Stimulated activated memory B cell treated with anti-CD40 and anti-IgM and Interleukin-4, amounts not matched to agents 10 μg/mL and 1 μg/mL and 100 μg/mL, for 72 hours (primary cell): ENCODE measurements around the gene CTTN.

Experiments
- ATAC-seq: fragments of 150-1000 bp; cut with Tn5 transposase; 2 replicates; pipeline ENCODE4 v1.10.0; 2021
- H3K27ac Mint-ChIP-seq: one replicate; pipeline ENCODE4 v1.8.0; 2022; ENCODE audit warnings: mild to moderate bottlenecking, mixed read lengths
- H3K27me3 Mint-ChIP-seq: one replicate; pipeline ENCODE4 v1.8.0; 2022; ENCODE audit warnings: mixed read lengths
- H3K36me3 Mint-ChIP-seq: one replicate; pipeline ENCODE4 v1.8.0; 2022; ENCODE audit warnings: mixed read lengths
- H3K4me1 Mint-ChIP-seq: one replicate; pipeline ENCODE4 v1.8.0; 2022; ENCODE audit warnings: mixed read lengths
- H3K4me3 Mint-ChIP-seq: one replicate; pipeline ENCODE4 v1.8.0; 2022; ENCODE audit warnings: mild to moderate bottlenecking, moderate library complexity, mixed read lengths
- H3K9me3 Mint-ChIP-seq: one replicate; pipeline ENCODE4 v1.8.0; 2022; ENCODE audit warnings: mixed read lengths

The CTTN gene

DNA sequence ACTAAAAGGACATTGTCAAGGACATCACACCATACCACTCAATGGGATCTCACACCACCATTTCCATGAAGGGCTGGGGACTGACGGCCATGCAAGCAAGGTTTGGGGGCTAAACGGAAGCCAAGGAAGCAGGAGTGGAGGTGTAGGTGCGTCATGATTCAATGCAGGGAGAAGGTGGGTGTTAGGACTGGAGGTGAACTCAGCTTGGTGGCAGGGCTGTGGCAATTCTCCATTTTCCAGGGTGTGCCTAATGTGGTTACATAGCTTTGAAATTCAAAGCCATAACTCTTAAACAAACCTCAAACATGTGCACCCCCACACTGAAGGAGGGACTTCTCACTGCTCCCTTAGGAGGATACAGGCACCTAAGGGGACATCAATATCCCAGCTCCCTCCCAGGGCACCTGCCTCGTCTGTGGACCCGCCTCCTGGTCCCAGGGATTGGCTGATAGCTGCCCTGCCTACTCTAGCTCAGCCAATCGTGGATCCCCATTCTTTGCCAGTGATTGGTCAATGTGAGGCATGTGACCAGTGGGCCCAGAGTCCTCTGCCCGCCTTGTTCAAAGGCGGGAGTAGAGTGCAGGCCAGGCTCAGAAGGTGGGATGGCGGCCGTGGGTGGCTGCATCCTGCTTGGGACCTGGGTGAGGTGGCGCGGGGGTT, 64.6 kb downstream of the CTTN start:
- H3K27me3 Mint-ChIP-seq = peaks cover 74% of the 10 kb centered on the region
- H3K27ac Mint-ChIP-seq = no peak overlapping the region
- no peaks in the 10 kb centered on the region for H3K9me3 Mint-ChIP-seq
- no peak overlapping the region for H3K4me3 Mint-ChIP-seq
- H3K36me3 Mint-ChIP-seq = no peaks in the 10 kb centered on the region
- peaks cover 6% of the 10 kb centered on the region for H3K4me1 Mint-ChIP-seq
- no peak for ATAC-seq

- H3K36me3 Mint-ChIP-seq = no peaks in the 10 kb centered on the region
- H3K4me3 Mint-ChIP-seq = no peak overlapping the region
- ATAC-seq = no peak
- H3K4me1 Mint-ChIP-seq = peaks cover 6% of the 10 kb centered on the region
- no peaks in the 10 kb centered on the region for H3K9me3 Mint-ChIP-seq
- no peak overlapping the region for H3K27ac Mint-ChIP-seq
- H3K27me3 Mint-ChIP-seq = peaks cover 67% of the 10 kb centered on the region
These were observed 65.3 kb downstream of the CTTN start for GRCh38 chr11:70463478-70464255.

GRCh38 chr11:70464509-70465361, 66.4 kb downstream of the CTTN start:
- Mint-ChIP-seq H3K36me3 (no peaks in the 10 kb centered on the region), H3K4me1 (peaks cover 6% of the 10 kb centered on the region), H3K27ac (no peak overlapping the region), H3K4me3 (no peak overlapping the region), H3K27me3 (peaks cover 57% of the 10 kb centered on the region), H3K9me3 (no peaks in the 10 kb centered on the region)
- peak; percentile 25 for ATAC-seq

- Mint-ChIP-seq H3K27me3 (peaks cover 45% of the 10 kb centered on the region), H3K4me3 (no peak overlapping the region), H3K4me1 (peaks cover 17% of the 10 kb centered on the region), H3K27ac (no peak overlapping the region), H3K36me3 (no peaks in the 10 kb centered on the region), H3K9me3 (no peaks in the 10 kb centered on the region)
- ATAC-seq = no peak
These were observed 67.8 kb downstream of the CTTN start for GRCh38 chr11:70466154-70466553.

DNA sequence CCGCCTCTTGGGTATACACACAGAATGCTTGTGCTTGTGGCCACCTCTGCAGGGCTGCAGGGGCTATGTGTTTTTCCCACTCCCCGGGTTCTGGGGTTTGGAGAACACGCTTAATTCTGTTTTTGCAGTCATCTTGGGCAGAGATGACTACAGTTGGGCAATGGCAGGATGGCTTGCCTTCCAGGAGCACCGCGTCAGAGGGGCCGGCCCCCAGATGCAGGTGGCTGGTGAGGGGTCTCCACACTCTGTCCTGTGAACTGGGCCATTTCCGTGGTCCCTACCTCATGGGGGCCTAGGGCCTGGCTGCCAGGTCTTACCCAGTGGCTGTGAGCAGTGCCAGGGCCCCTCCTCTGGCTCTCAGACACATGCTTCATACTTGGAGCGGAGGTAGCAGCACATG, 68.3 kb downstream of the CTTN start:
- Mint-ChIP-seq H3K36me3 (no peaks in the 10 kb centered on the region), H3K4me3 (no peak overlapping the region), H3K4me1 (peaks cover 22% of the 10 kb centered on the region), H3K9me3 (no peaks in the 10 kb centered on the region), H3K27me3 (peaks cover 44% of the 10 kb centered on the region), H3K27ac (no peak overlapping the region)
- ATAC-seq = no peak

DNA sequence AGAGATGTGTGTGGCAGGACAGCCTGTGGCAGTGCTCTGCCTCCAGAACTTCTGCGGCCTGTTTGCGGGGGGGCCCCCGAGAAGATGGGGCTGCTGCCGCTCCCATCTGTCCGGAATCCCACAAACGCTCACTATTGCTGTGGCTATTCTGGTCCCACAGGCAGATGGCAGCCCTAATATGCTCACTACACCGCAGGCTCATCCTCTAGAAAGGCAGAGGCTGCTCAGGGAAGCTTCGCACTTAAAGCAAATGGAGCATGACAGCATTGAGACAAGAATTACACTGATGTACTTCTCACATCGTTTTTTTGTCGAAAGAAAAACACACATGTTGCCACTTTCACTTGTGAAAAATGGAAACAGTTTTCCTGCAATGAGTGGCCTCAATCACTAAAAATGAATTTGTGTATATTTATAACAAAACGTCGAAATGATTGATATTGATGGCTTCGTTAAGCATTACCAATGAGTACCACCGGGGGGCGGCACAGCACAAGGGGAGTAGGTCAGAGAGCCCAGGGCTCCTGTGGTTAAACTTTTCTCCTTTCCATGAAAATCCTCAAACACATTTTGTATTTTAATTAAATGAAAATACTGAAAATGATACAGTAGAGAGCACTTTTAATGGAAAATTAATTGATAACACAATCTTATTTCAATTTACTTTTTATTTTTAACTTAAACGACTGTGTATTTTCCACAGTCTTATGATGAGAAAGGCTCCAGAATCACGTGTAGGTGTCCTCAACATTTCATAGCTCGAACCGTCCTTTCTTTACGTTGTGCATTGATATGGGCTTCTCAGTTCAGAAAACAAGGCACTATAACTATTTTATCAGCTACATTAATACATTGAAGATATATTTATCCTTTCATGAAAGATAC, 69.1 kb downstream of the CTTN start:
- H3K4me1 Mint-ChIP-seq = peaks cover 23% of the 10 kb centered on the region
- H3K4me3 Mint-ChIP-seq = no peak overlapping the region
- H3K27ac Mint-ChIP-seq = no peak overlapping the region
- no peaks in the 10 kb centered on the region for H3K36me3 Mint-ChIP-seq
- no peaks in the 10 kb centered on the region for H3K9me3 Mint-ChIP-seq
- ATAC-seq = no peak
- peaks cover 47% of the 10 kb centered on the region for H3K27me3 Mint-ChIP-seq

GRCh38 chr11:70468256-70469195, 70.2 kb downstream of the CTTN start:
- ATAC-seq = no peak
- Mint-ChIP-seq H3K9me3 (no peaks in the 10 kb centered on the region), H3K27me3 (peaks cover 55% of the 10 kb centered on the region), H3K4me3 (no peak overlapping the region), H3K27ac (no peak overlapping the region), H3K36me3 (no peaks in the 10 kb centered on the region), H3K4me1 (peaks cover 23% of the 10 kb centered on the region)

DNA sequence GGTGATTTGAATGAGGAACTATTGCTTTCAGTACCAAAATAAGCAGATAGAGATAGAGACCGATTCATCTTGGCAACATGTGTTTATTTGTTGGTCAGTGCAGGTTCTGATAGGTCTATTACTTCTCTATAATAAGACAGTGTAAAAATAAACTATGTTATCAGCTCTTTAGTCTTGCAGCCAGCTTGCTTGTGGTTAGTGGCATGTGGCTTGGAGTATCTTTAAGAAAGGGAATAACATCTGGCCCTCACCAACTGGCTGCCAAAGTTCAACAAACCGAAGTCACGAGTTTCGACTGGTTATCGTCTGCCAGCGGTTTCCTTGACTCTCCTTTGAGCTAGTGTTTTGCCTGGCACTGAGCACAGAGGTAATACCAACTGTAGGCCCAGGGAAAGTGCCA, 71.8 kb downstream of the CTTN start:
- peaks cover 17% of the 10 kb centered on the region for H3K4me1 Mint-ChIP-seq
- no peak overlapping the region for H3K4me3 Mint-ChIP-seq
- ATAC-seq = peak; percentile 25
- peaks cover 43% of the 10 kb centered on the region for H3K27me3 Mint-ChIP-seq
- H3K9me3 Mint-ChIP-seq = no peaks in the 10 kb centered on the region
- no peak overlapping the region for H3K27ac Mint-ChIP-seq
- no peaks in the 10 kb centered on the region for H3K36me3 Mint-ChIP-seq

GRCh38 chr11:70471254-70471653, 72.9 kb downstream of the CTTN start:
- Mint-ChIP-seq H3K4me3 (no peak overlapping the region), H3K27ac (no peak overlapping the region), H3K9me3 (no peaks in the 10 kb centered on the region), H3K4me1 (peaks cover 17% of the 10 kb centered on the region), H3K36me3 (no peaks in the 10 kb centered on the region), H3K27me3 (peaks cover 32% of the 10 kb centered on the region)
- no peak for ATAC-seq

DNA sequence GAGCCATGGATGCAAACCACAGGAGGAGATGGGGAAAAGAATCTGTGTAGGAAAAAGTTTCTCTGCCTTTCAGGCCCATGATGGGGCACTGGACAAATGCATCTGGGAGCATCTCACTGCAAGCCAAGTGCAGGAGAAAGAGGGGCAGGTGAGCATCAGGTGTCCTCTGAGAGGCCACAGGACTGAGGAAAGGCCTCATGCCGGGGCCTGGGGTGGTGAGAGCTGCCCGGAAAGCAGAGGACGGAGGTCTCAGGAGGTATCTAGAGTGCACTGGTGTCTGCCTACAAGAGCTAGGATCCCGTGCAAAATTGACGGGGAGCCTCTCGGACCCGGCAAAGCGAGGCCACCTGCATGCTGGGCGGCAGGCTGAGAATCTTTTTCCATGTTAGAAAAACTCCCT, 73.9 kb downstream of the CTTN start:
- Mint-ChIP-seq H3K27me3 (peaks cover 22% of the 10 kb centered on the region), H3K4me1 (peaks cover 17% of the 10 kb centered on the region), H3K36me3 (no peaks in the 10 kb centered on the region), H3K4me3 (no peak overlapping the region), H3K9me3 (no peaks in the 10 kb centered on the region), H3K27ac (no peak overlapping the region)
- no peak for ATAC-seq

GRCh38 chr11:70473186-70473872, 75.0 kb downstream of the CTTN start:
- no peak for ATAC-seq
- Mint-ChIP-seq H3K36me3 (no peaks in the 10 kb centered on the region), H3K4me3 (no peak overlapping the region), H3K9me3 (no peaks in the 10 kb centered on the region), H3K27ac (no peak overlapping the region), H3K4me1 (peaks cover 17% of the 10 kb centered on the region), H3K27me3 (peaks cover 20% of the 10 kb centered on the region)

DNA sequence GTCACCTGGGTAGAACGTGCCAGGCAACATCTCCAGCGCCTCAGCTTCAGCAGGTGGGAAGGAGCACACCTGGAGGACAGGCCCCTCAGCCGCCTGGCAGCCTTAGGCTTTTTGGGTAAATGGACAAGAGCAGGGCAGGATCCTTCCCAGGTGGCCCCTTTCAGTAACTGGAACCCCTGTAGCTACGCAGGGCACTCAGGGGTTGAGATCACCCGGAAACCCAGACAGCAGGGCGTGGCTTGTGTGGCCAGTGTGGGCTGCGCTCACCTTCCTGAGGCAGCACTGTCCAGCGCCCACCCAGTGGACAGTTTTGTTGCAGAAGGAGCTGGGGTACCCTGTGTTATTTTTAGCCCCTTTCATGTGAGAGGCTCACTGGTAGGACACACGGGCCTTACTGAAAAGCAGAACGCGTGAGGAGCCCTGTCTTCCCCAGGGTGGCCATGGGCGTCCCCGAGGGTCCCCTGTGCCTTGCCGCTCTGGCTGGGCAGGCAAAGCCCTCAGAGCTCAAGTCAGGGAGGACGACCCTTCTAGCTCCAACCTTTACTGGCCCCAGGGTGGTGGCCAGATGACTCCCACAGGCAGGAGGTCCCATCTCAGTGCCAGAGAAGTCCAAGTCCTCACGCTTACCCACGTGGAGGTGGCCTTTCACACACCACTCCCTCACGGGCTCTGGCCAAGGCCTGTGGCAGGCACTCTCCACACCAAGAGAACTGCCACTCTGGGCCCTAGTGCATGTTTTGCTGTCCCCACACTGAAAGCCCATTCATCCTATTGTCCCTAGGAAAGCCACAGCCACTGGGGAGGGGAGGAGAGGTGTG, 75.8 kb downstream of the CTTN start:
- Mint-ChIP-seq H3K9me3 (no peaks in the 10 kb centered on the region), H3K36me3 (no peaks in the 10 kb centered on the region), H3K27ac (no peak overlapping the region), H3K4me3 (no peak overlapping the region), H3K27me3 (peaks cover 20% of the 10 kb centered on the region), H3K4me1 (peaks cover 17% of the 10 kb centered on the region)
- ATAC-seq = no peak

GRCh38 chr11:70474710-70475109, 76.4 kb downstream of the CTTN start:
- H3K4me3 Mint-ChIP-seq = no peak overlapping the region
- peaks cover 20% of the 10 kb centered on the region for H3K27me3 Mint-ChIP-seq
- peaks cover 17% of the 10 kb centered on the region for H3K4me1 Mint-ChIP-seq
- H3K9me3 Mint-ChIP-seq = no peaks in the 10 kb centered on the region
- no peaks in the 10 kb centered on the region for H3K36me3 Mint-ChIP-seq
- ATAC-seq = no peak
- H3K27ac Mint-ChIP-seq = no peak overlapping the region
